ENCODE measurements around the gene UPP1. TPM values are rescaled to one million over a fixed set of nuclear protein-coding genes. Genes with fewer than 3 reads are reported as not detected.
"Not testable (repeated sequence)": the region's sequence is repeated elsewhere in the genome, so short reads cannot be mapped to it uniquely, and the experiment has no call there.

The UPP1 gene
- total and polyA plus RNA-seq, 9 donors, result 5.4 to 13.5 (median 7.1) TPM

- TF ChIP-seq POLR2A (IDR thresholded peaks at IDR 0.05) (no peak), CTCF (IDR thresholded peaks at IDR 0.05) (no peak), EP300 (IDR thresholded peaks at IDR 0.05) (no peak)
- DNase-seq, result no peak
- Histone ChIP-seq H3K4me1 (ENCODE audit: insufficient read depth) (no peaks in the 10 kb centered on the region), H3K9me3 (no peaks in the 10 kb centered on the region), H3K4me3 (no peak overlapping the region), H3K36me3 (no peaks in the 10 kb centered on the region), H3K27me3 (peaks cover 3% of the 10 kb centered on the region), H3K27ac (no peak overlapping the region)
- intact Hi-C loops (cut with DNase I), result no loop called here
- WGBS, 3 donors, result 75 to 79% (median 77%) methylated on average over 1 of the region's 1 CpG
These were observed 25.1 kb upstream of the UPP1 start for GRCh38 chr7:48063985-48064384.

GRCh38 chr7:48067475-48067874 is 21.6 kb upstream of the UPP1 start:
- intact Hi-C loops (cut with DNase I), result no loop called here
- no peaks in the 10 kb centered on the region for H3K9me3 ChIP-seq
- no peaks in the 10 kb centered on the region for H3K36me3 ChIP-seq
- no peaks in the 10 kb centered on the region for H3K4me1 ChIP-seq (ENCODE audit: insufficient read depth)
- no peak for TF ChIP-seq POLR2A (IDR thresholded peaks at IDR 0.05)
- no peak for TF ChIP-seq EP300 (IDR thresholded peaks at IDR 0.05)
- TF ChIP-seq CTCF (IDR thresholded peaks at IDR 0.05), result no peak
- DNase-seq, result no peak
- no peaks in the 10 kb centered on the region for H3K27me3 ChIP-seq
- H3K27ac ChIP-seq, result no peak overlapping the region
- WGBS, 3 donors, result 80 to 95% (median 89%) methylated on average over 2 of the region's 2 CpGs
- no peak overlapping the region for H3K4me3 ChIP-seq

- DNase-seq, result no peak
- H3K4me1 ChIP-seq (ENCODE audit: insufficient read depth), result no peaks in the 10 kb centered on the region
- no peaks in the 10 kb centered on the region for H3K36me3 ChIP-seq
- no peaks in the 10 kb centered on the region for H3K9me3 ChIP-seq
- no peak overlapping the region for H3K4me3 ChIP-seq
- intact Hi-C loops (cut with DNase I), result no loop called here
- no peak overlapping the region for H3K27ac ChIP-seq
- H3K27me3 ChIP-seq, result no peaks in the 10 kb centered on the region
- no peak for TF ChIP-seq EP300 (IDR thresholded peaks at IDR 0.05)
- TF ChIP-seq POLR2A (IDR thresholded peaks at IDR 0.05), result no peak
- TF ChIP-seq CTCF (IDR thresholded peaks at IDR 0.05), result no peak
These were observed 14.8 kb upstream of the UPP1 start for GRCh38 chr7:48074204-48074654.

- TF ChIP-seq EP300 (IDR thresholded peaks at IDR 0.05) (no peak), CTCF (IDR thresholded peaks at IDR 0.05) (no peak), POLR2A (IDR thresholded peaks at IDR 0.05) (no peak)
- Histone ChIP-seq H3K4me1 (ENCODE audit: insufficient read depth) (no peaks in the 10 kb centered on the region), H3K27me3 (no peaks in the 10 kb centered on the region), H3K4me3 (no peak overlapping the region), H3K27ac (no peak overlapping the region), H3K36me3 (no peaks in the 10 kb centered on the region), H3K9me3 (no peaks in the 10 kb centered on the region)
- DNase-seq, result no peak
- intact Hi-C loops (cut with DNase I), result no loop called here
- 67 to 89% (median 68%) methylated on average over 1 of the region's 1 CpG for WGBS, 3 donors
These were observed 11.6 kb upstream of the UPP1 start for GRCh38 chr7:48077423-48077822.

GRCh38 chr7:48078470-48078869 is 10.6 kb upstream of the UPP1 start:
- H3K27ac ChIP-seq, result no peak overlapping the region
- no peak for DNase-seq
- intact Hi-C loops (cut with DNase I), result no loop called here
- H3K27me3 ChIP-seq, result no peaks in the 10 kb centered on the region
- no peaks in the 10 kb centered on the region for H3K36me3 ChIP-seq
- H3K9me3 ChIP-seq, result no peaks in the 10 kb centered on the region
- peaks cover 4% of the 10 kb centered on the region for H3K4me1 ChIP-seq (ENCODE audit: insufficient read depth)
- no peak for TF ChIP-seq POLR2A (IDR thresholded peaks at IDR 0.05)
- TF ChIP-seq CTCF (IDR thresholded peaks at IDR 0.05), result no peak
- TF ChIP-seq EP300 (IDR thresholded peaks at IDR 0.05), result no peak
- no peak overlapping the region for H3K4me3 ChIP-seq
- 84 to 89% (median 84%) methylated on average over 2 of the region's 2 CpGs for WGBS, 3 donors

- DNase-seq; H3K36me3 ChIP-seq; H3K9me3 ChIP-seq; H3K4me3 ChIP-seq; intact Hi-C loops (cut with DNase I); H3K27me3 ChIP-seq; H3K27ac ChIP-seq: not testable (repeated sequence)
- H3K4me1 ChIP-seq (ENCODE audit: insufficient read depth), result peaks cover 10% of the 10 kb centered on the region
These were observed 6.7 kb upstream of the UPP1 start for GRCh38 chr7:48082378-48082777.

Measured in ovary (tissue), 9 donors.